PC-3 (cell line): ENCODE measurements around the gene RNF125. TPM values are rescaled to one million over a fixed set of nuclear protein-coding genes. Genes with fewer than 3 reads are reported as not detected.
A peak's percentile ranks its signal among the peaks of the same experiment; 100 is the strongest.
"Not testable (repeated sequence)": the region's sequence is repeated elsewhere in the genome, so short reads cannot be mapped to it uniquely, and the experiment has no call there.

Experiments
- ATAC-seq: fragments of 200-7000 bp; cut with Tn5 transposase; 2 replicates; pipeline ENCODE4 v1.9.1; 2020; ENCODE audit warnings: mild to moderate bottlenecking, moderate library complexity
- BruUV-seq: library from RNA; stranded (reverse); fragments of 400-500 nt; replicated peaks from 2 replicates; lab custom pipeline; 2021; lab: Mats Ljungman, UMichigan
- CTCF ChIA-PET: fragments of 300-600 bp; sonication (Branson Sonifier 250); formaldehyde crosslinking; loops from one replicate; lab custom pipeline; 2022; ENCODE audit warnings: antibody characterized with exemption; lab: Charles Lee
- POLR2A ChIA-PET: fragments of 300-600 bp; sonication (Branson Sonifier 250); formaldehyde crosslinking; loops from one replicate; lab custom pipeline; 2022; ENCODE audit warnings: antibody characterized with exemption; ENCODE audit not compliant: unreplicated experiment; lab: Charles Lee
- DNase-seq: peaks from one replicate; pipeline ENCODE4 v3.0.0-alpha.2; 2015
- H2AFZ ChIP-seq: fragments of 300-600 bp; sonication (generic); 2 replicates; pipeline ENCODE4 v1.6.0; 2016; ENCODE audit warnings: antibody characterized with exemption, low read length
- H3F3A ChIP-seq: fragments of 300-600 bp; sonication (generic); one replicate; pipeline ENCODE4 v1.6.0; 2017; ENCODE audit warnings: antibody characterized with exemption, low read length, control low read depth, mild to moderate bottlenecking; ENCODE audit not compliant: unreplicated experiment
- H3K27ac ChIP-seq: fragments of 300-600 bp; sonication (generic); 2 replicates; pipeline ENCODE4 v1.5.1; 2016; ENCODE audit warnings: mild to moderate bottlenecking, low read length
- H3K27me3 ChIP-seq: fragments of 300-600 bp; sonication (generic); 2 replicates; pipeline ENCODE4 v1.6.1; 2016; ENCODE audit warnings: low read length, mixed read lengths
- H3K36me3 ChIP-seq: fragments of 300-600 bp; sonication (generic); 2 replicates; pipeline ENCODE4 v1.6.1; 2016; ENCODE audit warnings: low read depth, mixed run types, low read length, mixed read lengths
- H3K4me1 ChIP-seq: fragments of 300-600 bp; sonication (generic); 2 replicates; pipeline ENCODE4 v1.5.1; 2016; ENCODE audit warnings: low read length; ENCODE audit not compliant: insufficient read depth
- H3K4me2 ChIP-seq: fragments of 300-600 bp; sonication (generic); 2 replicates; pipeline ENCODE4 v1.6.0; 2016; ENCODE audit warnings: low read length
- H3K4me3 ChIP-seq: fragments of 300-600 bp; sonication (generic); 2 replicates; pipeline ENCODE4 v1.5.1; 2016; ENCODE audit warnings: mild to moderate bottlenecking, low read length, mixed read lengths
- H3K79me2 ChIP-seq: fragments of 300-600 bp; sonication (generic); 2 replicates; pipeline ENCODE4 v1.6.1; 2017; ENCODE audit warnings: low read length, mixed read lengths
- H3K9ac ChIP-seq: fragments of 300-600 bp; sonication (generic); 2 replicates; pipeline ENCODE4 v1.6.0; 2016; ENCODE audit warnings: mild to moderate bottlenecking, low read length
- H3K9me2 ChIP-seq: fragments of 300-600 bp; sonication (generic); replicated peaks from 2 replicates; pipeline ENCODE4 v1.6.1; 2016; ENCODE audit warnings: mixed run types, low read length, mixed read lengths
- H3K9me3 ChIP-seq: fragments of 300-600 bp; sonication (generic); 2 replicates; pipeline ENCODE4 v1.6.1; 2016; ENCODE audit warnings: low read length, mixed read lengths
- H4K20me1 ChIP-seq: fragments of 300-600 bp; sonication (generic); 2 replicates; pipeline ENCODE4 v1.6.1; 2016; ENCODE audit warnings: low read length, mixed read lengths
- EZH2 ChIP-seq: fragments of 300-600 bp; sonication (generic); IDR thresholded peaks from one replicate; pipeline ENCODE4 v1.6.1; 2017; ENCODE audit warnings: antibody characterized with exemption, mild to moderate bottlenecking, low read length; ENCODE audit not compliant: unreplicated experiment
- EZH2phosphoT487 ChIP-seq: fragments of 300-600 bp; sonication (generic); IDR thresholded peaks from 2 replicates; pipeline ENCODE4 v1.6.1; 2018; ENCODE audit warnings: mild to moderate bottlenecking, antibody characterized with exemption, low read length, borderline replicate concordance
- intact Hi-C: fragments of 100-400 bp; cut with micrococcal nuclease; formaldehyde crosslinking; loops from 2 replicates; pipeline ENCODE4 v1.9.0; 2023
- total RNA-seq: library from RNA; depleted of rRNA; stranded (reverse); fragments of >200 nt; gene quantifications from 2 replicates; pipeline ENCODE4 v1.2.3, GENCODE V29; 2014
- TF ChIP-seq, protein P1 (sequence below): fragments of 300-600 bp; sonication (generic); conservative IDR thresholded peaks from 2 replicates; pipeline ENCODE4 v1.5.1; 2017; ENCODE audit warnings: antibody characterized with exemption, low read depth, mild to moderate bottlenecking, low read length

The RNF125 gene
- total RNA-seq, 1 experiment from 2014 or later = 1.1 TPM

DNA sequence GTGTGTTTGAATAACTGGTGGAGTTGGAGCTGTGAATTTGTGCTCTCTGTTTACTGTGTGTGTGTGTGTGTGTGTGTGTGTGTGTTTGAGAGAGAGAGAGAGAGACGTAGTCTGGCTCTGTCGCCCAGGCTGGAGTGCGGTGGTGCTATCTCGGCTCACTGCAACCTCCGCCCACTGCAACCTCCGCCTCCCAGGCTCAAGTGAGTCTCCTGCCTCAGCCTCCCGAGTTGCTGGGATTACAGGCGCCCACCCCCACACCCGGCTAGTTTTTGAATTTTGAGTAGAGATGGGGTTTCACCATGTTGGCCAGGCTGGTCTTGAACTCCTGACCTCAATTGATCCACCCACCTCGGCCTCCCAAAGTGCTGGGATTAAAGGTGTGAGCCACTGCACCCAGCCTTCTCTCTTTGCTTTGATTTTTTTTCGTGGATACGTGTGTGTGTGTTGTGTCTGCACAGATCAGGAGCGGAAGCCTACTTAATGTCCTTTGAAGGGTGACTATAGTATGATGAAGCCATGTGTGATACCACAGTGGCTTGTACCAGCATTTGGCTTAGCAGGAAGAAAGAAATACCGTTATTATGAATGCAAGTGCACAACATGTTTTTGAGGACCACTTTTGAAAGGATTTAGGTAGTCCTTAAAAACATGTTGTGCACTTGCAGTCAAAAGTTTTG is 1.5 kb downstream of the RNF125 start:
- H3K36me3 ChIP-seq, H3F3A ChIP-seq, H4K20me1 ChIP-seq, ATAC-seq, DNase-seq, H3K27ac ChIP-seq, H3K4me1 ChIP-seq, H3K9ac ChIP-seq, H3K27me3 ChIP-seq, H3K9me2 ChIP-seq, BruUV-seq, H3K9me3 ChIP-seq, H3K79me2 ChIP-seq: not testable (repeated sequence)
- ChIA-PET POLR2A (interaction anchor here (0.6 kb wide), 2 partner anchors 72 to 1083 kb away, joined by 3 read pairs; partner anchors contain the start of gene RNF138), CTCF (interaction anchor here (0.6 to 1.0 kb wide), 2 partner anchors 52 to 451 kb away, joined by 3 to 12 read pairs; partner anchors contain the start of gene GAREM1)
- intact Hi-C loops = loop anchor here (5.0 kb wide), 1 partner anchor 52 kb away; no protein-coding TSS in a partner anchor
- H3K4me3 ChIP-seq = peak overlapping the region; percentile 69
- peak overlapping the region; percentile 90 for H3K4me2 ChIP-seq
- H2AFZ ChIP-seq = peak overlapping the region; percentile 93

DNA sequence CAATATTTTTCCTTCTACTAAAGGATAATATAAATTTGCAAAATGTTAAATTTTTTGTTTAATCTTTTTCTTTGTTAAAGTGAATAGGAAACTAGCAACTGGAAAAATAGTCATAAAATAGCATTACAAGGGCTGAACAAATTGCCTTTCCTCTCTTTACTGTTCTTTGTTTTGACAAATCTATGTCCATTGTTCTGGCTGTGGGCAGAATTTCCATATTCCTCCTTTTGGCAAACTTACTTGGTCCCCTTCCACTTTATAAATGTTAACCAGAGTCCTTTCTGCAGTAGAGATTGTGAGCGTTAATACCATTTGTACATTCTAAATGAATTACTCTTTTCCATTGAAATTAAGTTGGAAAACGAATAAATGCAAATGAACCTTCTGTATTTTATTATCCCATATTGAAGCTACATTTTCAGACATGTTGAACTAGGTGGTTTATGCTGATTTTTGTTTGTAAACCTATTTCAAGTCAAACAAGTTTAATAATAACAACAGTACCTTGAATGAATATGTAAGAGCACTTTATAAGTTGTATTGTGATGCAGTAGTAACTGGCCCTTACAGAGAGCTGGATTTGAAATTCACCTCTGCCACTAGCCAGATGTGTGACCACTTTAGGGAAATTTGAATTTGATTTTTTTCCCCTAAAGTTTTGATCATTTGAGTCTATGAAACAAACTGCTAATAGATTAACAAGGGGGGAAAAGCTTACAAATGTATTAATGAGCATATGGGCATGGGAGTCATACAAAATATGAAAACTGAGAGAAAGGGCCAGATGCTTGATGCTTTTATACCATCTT is 3.3 kb downstream of the RNF125 start:
- no peaks in the 10 kb centered on the region for H3K79me2 ChIP-seq
- H3K36me3 ChIP-seq = no peaks in the 10 kb centered on the region
- no peaks in the 10 kb centered on the region for H3K9me2 ChIP-seq
- CTCF ChIA-PET = no interaction called here
- no TSS peak for BruUV-seq
- no peak for TF ChIP-seq EZH2
- TF ChIP-seq EZH2phosphoT487 = no peak
- TF ChIP-seq, protein P1, sequence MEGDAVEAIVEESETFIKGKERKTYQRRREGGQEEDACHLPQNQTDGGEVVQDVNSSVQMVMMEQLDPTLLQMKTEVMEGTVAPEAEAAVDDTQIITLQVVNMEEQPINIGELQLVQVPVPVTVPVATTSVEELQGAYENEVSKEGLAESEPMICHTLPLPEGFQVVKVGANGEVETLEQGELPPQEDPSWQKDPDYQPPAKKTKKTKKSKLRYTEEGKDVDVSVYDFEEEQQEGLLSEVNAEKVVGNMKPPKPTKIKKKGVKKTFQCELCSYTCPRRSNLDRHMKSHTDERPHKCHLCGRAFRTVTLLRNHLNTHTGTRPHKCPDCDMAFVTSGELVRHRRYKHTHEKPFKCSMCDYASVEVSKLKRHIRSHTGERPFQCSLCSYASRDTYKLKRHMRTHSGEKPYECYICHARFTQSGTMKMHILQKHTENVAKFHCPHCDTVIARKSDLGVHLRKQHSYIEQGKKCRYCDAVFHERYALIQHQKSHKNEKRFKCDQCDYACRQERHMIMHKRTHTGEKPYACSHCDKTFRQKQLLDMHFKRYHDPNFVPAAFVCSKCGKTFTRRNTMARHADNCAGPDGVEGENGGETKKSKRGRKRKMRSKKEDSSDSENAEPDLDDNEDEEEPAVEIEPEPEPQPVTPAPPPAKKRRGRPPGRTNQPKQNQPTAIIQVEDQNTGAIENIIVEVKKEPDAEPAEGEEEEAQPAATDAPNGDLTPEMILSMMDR = no peak
- H3K27ac ChIP-seq = no peak overlapping the region
- no peaks in the 10 kb centered on the region for H3F3A ChIP-seq
- POLR2A ChIA-PET = no interaction called here
- H4K20me1 ChIP-seq = no peaks in the 10 kb centered on the region
- no peaks in the 10 kb centered on the region for H3K9me3 ChIP-seq
- no peaks in the 10 kb centered on the region for H3K27me3 ChIP-seq
- ATAC-seq (no peak), DNase-seq (no peak)
- intact Hi-C loops = no loop called here
- no peak overlapping the region for H3K4me2 ChIP-seq
- no peak overlapping the region for H3K9ac ChIP-seq
- H3K4me1 ChIP-seq = no peaks in the 10 kb centered on the region
- H3K4me3 ChIP-seq = no peak overlapping the region
- no peak overlapping the region for H2AFZ ChIP-seq

DNA sequence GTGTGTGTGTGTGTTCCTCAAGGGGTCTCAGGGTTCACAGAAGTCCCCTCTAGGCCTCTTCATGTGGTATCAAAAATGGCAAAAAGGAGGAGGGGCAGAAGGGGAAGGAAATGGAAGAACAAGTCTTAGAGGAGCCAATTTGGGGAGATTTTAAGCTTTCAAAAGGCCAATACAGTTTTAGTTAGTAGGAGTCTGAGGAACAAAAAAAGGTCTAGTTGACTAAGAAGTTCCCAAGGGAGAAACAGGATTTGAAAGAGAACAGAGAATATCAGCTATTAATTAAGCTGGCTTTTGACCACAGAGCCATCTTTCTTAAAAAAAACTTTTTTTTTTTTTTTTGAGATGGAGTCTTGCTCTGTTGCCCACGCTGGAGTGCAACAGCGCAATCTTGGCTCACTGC is 7.1 kb downstream of the RNF125 start:
- Histone ChIP-seq H4K20me1 (no peaks in the 10 kb centered on the region), H3K4me2 (no peak overlapping the region), H3K4me1 (no peaks in the 10 kb centered on the region), H3K9me2 (no peaks in the 10 kb centered on the region), H3K9ac (no peak overlapping the region), H3K9me3 (no peaks in the 10 kb centered on the region), H3K79me2 (no peaks in the 10 kb centered on the region), H3F3A (no peaks in the 10 kb centered on the region), H2AFZ (no peak overlapping the region), H3K4me3 (no peak overlapping the region), H3K27ac (no peak overlapping the region), H3K27me3 (no peaks in the 10 kb centered on the region), H3K36me3 (no peaks in the 10 kb centered on the region)
- intact Hi-C loops = no loop called here
- TF ChIP-seq, protein P1 = no peak
- TF ChIP-seq EZH2 (no peak), EZH2phosphoT487 (no peak)
- no TSS peak for BruUV-seq
- ChIA-PET POLR2A (no interaction called here), CTCF (no interaction called here)
- no peak for ATAC-seq
- DNase-seq = no peak
